Caco-2 (cell line): Measurements from ENCODE around the gene ART1. TPM values are rescaled to one million over a fixed set of nuclear protein-coding genes. Genes with fewer than 3 reads are reported as not detected.

Experiments used
- BruUV-seq: library from RNA; stranded (reverse); fragments of 400-500 nt; replicated peaks from 2 replicates; lab custom pipeline; 2021; lab: Mats Ljungman, UMichigan
- CTCF ChIA-PET: fragments of 300-600 bp; sonication (Branson Sonifier 250); formaldehyde crosslinking; loops from one replicate; lab custom pipeline; 2022; ENCODE audit warnings: antibody characterized with exemption; lab: Charles Lee
- POLR2A ChIA-PET: fragments of 300-600 bp; sonication (Branson Sonifier 250); formaldehyde crosslinking; loops from one replicate; lab custom pipeline; 2022; ENCODE audit warnings: antibody characterized with exemption; lab: Charles Lee
- DNase-seq, 2 experiments: peaks; one replicate each; pipeline versions ENCODE4 v3.0.0 to v3.0.0-alpha.2; 2020 to 2022
- H3K27me3 ChIP-seq: replicated peaks from 2 replicates; pipeline ENCODE4 v1.6.0; 2011; ENCODE audit warnings: low read length; ENCODE audit not compliant: control insufficient read depth, insufficient read depth
- H3K36me3 ChIP-seq: 2 replicates; pipeline ENCODE4 v1.5.1; 2011; ENCODE audit warnings: low read length; ENCODE audit not compliant: control insufficient read depth, insufficient read depth
- H3K4me1 ChIP-seq: fragments of 250-450 bp; sonication (Bioruptor Pico); 2 replicates; pipeline ENCODE4 v1.5.1; 2020; ENCODE audit warnings: mild to moderate bottlenecking
- H3K4me3 ChIP-seq: 2 replicates; pipeline ENCODE4 v1.5.1; 2011; ENCODE audit warnings: low read depth, mild to moderate bottlenecking, control low read depth, low read length
- H3K9me3 ChIP-seq: fragments of 250-450 bp; sonication (Bioruptor Pico); 2 replicates; pipeline ENCODE4 v1.5.1; 2020; ENCODE audit warnings: mild to moderate bottlenecking, moderate library complexity
- H3K27ac Mint-ChIP-seq: one replicate; pipeline ENCODE4 v1.8.0; 2022; ENCODE audit warnings: mixed read lengths; ENCODE audit not compliant: unreplicated experiment
- H3K27me3 Mint-ChIP-seq: one replicate; pipeline ENCODE4 v1.8.0; 2022; ENCODE audit warnings: mixed read lengths; ENCODE audit not compliant: insufficient read depth, unreplicated experiment
- H3K36me3 Mint-ChIP-seq: one replicate; pipeline ENCODE4 v1.8.0; 2022; ENCODE audit warnings: mild to moderate bottlenecking, mixed read lengths; ENCODE audit not compliant: insufficient read depth, unreplicated experiment
- H3K4me1 Mint-ChIP-seq: one replicate; pipeline ENCODE4 v1.8.0; 2022; ENCODE audit warnings: low read depth, mixed read lengths; ENCODE audit not compliant: unreplicated experiment
- H3K4me3 Mint-ChIP-seq: one replicate; pipeline ENCODE4 v1.8.0; 2022; ENCODE audit warnings: mild to moderate bottlenecking, moderate library complexity, mixed read lengths; ENCODE audit not compliant: unreplicated experiment
- H3K9me3 Mint-ChIP-seq: one replicate; pipeline ENCODE4 v1.8.0; 2022; ENCODE audit warnings: mixed read lengths; ENCODE audit not compliant: unreplicated experiment
- intact Hi-C: fragments of 100-400 bp; cut with micrococcal nuclease; formaldehyde crosslinking; loops from one replicate; pipeline ENCODE4 v1.10.0; 2022; ENCODE audit not compliant: unreplicated experiment
- total RNA-seq: library from RNA; stranded (reverse); gene quantifications from 2 replicates; pipeline ENCODE4 v1.2.3, GENCODE V29; 2022
- TF ChIP-seq, protein P1 (sequence below), 2 experiments: fragments of 200-600 bp in 1 of 2; IDR thresholded peaks; 1 replicate in 1 of 2; 2 replicates in 1 of 2; pipeline versions ENCODE4 v1.5.1 to v1.8.0; 2011 to 2022; ENCODE audit warnings: antibody characterized with exemption in 1 of 2, control low read depth in 1 of 2, inconsistent platforms in 1 of 2, low read depth in 1 of 2, low read length in 1 of 2, mild to moderate bottlenecking in 1 of 2, moderate library complexity in 1 of 2; ENCODE audit not compliant: insufficient read depth in 1 of 2, severe bottlenecking in 1 of 2, unreplicated experiment in 1 of 2

Gene ART1
- total RNA-seq, 1 experiment from 2014 or later, result not detected

- Mint-ChIP-seq H3K9me3 (no peaks in the 10 kb centered on the region), H3K36me3 (peaks cover 45% of the 10 kb centered on the region), H3K4me1 (no peaks in the 10 kb centered on the region), H3K4me3 (no peak overlapping the region), H3K27ac (no peak overlapping the region), H3K27me3 (no peaks in the 10 kb centered on the region)
- DNase-seq, result no peak
- Histone ChIP-seq H3K9me3 (no peaks in the 10 kb centered on the region), H3K4me1 (no peaks in the 10 kb centered on the region), H3K27me3 (no peaks in the 10 kb centered on the region), H3K36me3 (0 out of 2 replicates have a peak, but pooled peaks cover 2% of the 10 kb centered on the region), H3K4me3 (no peak overlapping the region)
- intact Hi-C loops, result no loop called here
- BruUV-seq, result no TSS peak
- ChIA-PET POLR2A (no interaction called here), CTCF (no interaction called here)
- TF ChIP-seq, protein P1, sequence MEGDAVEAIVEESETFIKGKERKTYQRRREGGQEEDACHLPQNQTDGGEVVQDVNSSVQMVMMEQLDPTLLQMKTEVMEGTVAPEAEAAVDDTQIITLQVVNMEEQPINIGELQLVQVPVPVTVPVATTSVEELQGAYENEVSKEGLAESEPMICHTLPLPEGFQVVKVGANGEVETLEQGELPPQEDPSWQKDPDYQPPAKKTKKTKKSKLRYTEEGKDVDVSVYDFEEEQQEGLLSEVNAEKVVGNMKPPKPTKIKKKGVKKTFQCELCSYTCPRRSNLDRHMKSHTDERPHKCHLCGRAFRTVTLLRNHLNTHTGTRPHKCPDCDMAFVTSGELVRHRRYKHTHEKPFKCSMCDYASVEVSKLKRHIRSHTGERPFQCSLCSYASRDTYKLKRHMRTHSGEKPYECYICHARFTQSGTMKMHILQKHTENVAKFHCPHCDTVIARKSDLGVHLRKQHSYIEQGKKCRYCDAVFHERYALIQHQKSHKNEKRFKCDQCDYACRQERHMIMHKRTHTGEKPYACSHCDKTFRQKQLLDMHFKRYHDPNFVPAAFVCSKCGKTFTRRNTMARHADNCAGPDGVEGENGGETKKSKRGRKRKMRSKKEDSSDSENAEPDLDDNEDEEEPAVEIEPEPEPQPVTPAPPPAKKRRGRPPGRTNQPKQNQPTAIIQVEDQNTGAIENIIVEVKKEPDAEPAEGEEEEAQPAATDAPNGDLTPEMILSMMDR (IDR thresholded peaks at IDR 0.05; ENCODE audit: insufficient read depth in 1 of 2, low read depth in 1 of 2, low read length in 1 of 2, severe bottlenecking in 1 of 2, unreplicated experiment in 1 of 2), result no peak
Measured at GRCh38 chr11:3664032-3664630, 19.2 kb downstream of the ART1 start.

DNA sequence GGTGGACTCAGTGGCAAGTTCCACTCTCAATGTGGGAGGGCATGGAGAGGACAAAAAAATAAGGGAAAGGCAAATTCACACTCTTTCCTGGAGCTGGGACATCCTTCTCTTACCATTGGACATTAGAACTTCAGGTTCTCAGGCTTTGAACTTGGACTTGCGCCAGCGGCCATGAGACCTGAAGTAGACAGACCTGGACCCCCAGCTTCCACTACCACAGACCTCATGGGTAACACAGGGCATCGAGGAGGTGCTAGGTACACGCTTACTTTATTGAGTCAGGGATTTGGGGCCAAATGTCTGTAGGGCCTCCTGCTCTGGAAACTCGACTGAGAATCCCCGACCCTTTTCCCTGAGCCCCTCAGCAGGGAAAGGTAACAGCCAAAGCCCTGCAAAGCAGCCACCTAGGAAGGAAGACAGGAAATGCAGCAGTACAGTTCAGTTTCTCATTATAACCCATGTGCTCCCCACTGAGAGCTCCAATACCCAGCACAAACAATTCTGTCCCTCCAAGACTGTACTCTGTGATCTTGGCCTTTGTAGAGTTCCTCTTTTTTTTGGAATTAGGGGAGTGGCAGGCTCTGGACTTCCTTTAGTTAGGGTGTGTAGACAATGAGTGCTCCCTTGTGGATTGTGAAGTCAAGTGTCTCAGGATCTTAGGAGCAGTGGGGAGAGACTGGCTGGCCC is 20.6 kb downstream of the ART1 start:
- Histone ChIP-seq H3K27me3 (no peaks in the 10 kb centered on the region), H3K9me3 (no peaks in the 10 kb centered on the region), H3K36me3 (0 out of 2 replicates have a peak, but pooled peaks cover 2% of the 10 kb centered on the region), H3K4me3 (no peak overlapping the region), H3K4me1 (no peaks in the 10 kb centered on the region)
- no peak overlapping the region for H3K27ac Mint-ChIP-seq
- H3K27me3 Mint-ChIP-seq, result no peaks in the 10 kb centered on the region
- H3K36me3 Mint-ChIP-seq, result peaks cover 48% of the 10 kb centered on the region
- no peaks in the 10 kb centered on the region for H3K4me1 Mint-ChIP-seq
- H3K9me3 Mint-ChIP-seq, result no peaks in the 10 kb centered on the region
- H3K4me3 Mint-ChIP-seq, result no peak overlapping the region
- CTCF ChIA-PET, result no interaction called here
- DNase-seq, result no peak
- TF ChIP-seq, protein P1 (IDR thresholded peaks at IDR 0.05; ENCODE audit: insufficient read depth in 1 of 2, low read depth in 1 of 2, low read length in 1 of 2, severe bottlenecking in 1 of 2, unreplicated experiment in 1 of 2), result no peak
- no TSS peak for BruUV-seq
- intact Hi-C loops, result no loop called here
- POLR2A ChIA-PET, result no interaction called here

- H3K36me3 Mint-ChIP-seq, result peaks cover 52% of the 10 kb centered on the region
- no peak overlapping the region for H3K27ac Mint-ChIP-seq
- TF ChIP-seq, protein P1 (IDR thresholded peaks at IDR 0.05; ENCODE audit: insufficient read depth in 1 of 2, low read depth in 1 of 2, low read length in 1 of 2, severe bottlenecking in 1 of 2, unreplicated experiment in 1 of 2), result no peak
- no peaks in the 10 kb centered on the region for H3K9me3 Mint-ChIP-seq
- Histone ChIP-seq H3K9me3 (no peaks in the 10 kb centered on the region), H3K27me3 (no peaks in the 10 kb centered on the region), H3K36me3 (0 out of 2 replicates have a peak, but pooled peaks cover 2% of the 10 kb centered on the region), H3K4me1 (no peaks in the 10 kb centered on the region), H3K4me3 (no peak overlapping the region)
- POLR2A ChIA-PET, result no interaction called here
- no peak for DNase-seq
- H3K4me3 Mint-ChIP-seq, result no peak overlapping the region
- no peaks in the 10 kb centered on the region for H3K4me1 Mint-ChIP-seq
- intact Hi-C loops, result no loop called here
- no TSS peak for BruUV-seq
- CTCF ChIA-PET, result no interaction called here
- H3K27me3 Mint-ChIP-seq, result no peaks in the 10 kb centered on the region
Measured at GRCh38 chr11:3666023-3666530, 21.1 kb downstream of the ART1 start.
